Loucy (cell line): ENCODE data around the gene NES.

Source experiments
- H2AFZ ChIP-seq: fragments of 200-600 bp; sonication (generic); 2 replicates; pipeline ENCODE4 v1.6.0; 2016; ENCODE audit warnings: antibody characterized with exemption, mild to moderate bottlenecking, low read length, moderate library complexity
- H3F3A ChIP-seq: fragments of 200-600 bp; 2 replicates; pipeline ENCODE4 v1.6.0; 2016; ENCODE audit warnings: antibody characterized with exemption, low read depth, mild to moderate bottlenecking
- H3K27me3 ChIP-seq: fragments of 200-600 bp; sonication (generic); 2 replicates; pipeline ENCODE4 v1.6.1; 2014; ENCODE audit warnings: low read length, mild to moderate bottlenecking; ENCODE audit not compliant: insufficient read depth, poor library complexity, severe bottlenecking
- H3K36me3 ChIP-seq: fragments of 200-600 bp; sonication (generic); 2 replicates; pipeline ENCODE4 v1.6.1; 2016; ENCODE audit warnings: low read length; ENCODE audit not compliant: insufficient read depth
- H3K4me1 ChIP-seq: fragments of 200-600 bp; sonication (generic); 2 replicates; pipeline ENCODE4 v1.5.1; 2014; ENCODE audit warnings: low read length, mild to moderate bottlenecking; ENCODE audit not compliant: insufficient read depth, poor library complexity, severe bottlenecking
- H3K4me2 ChIP-seq: fragments of 200-600 bp; sonication (generic); 2 replicates; pipeline ENCODE4 v1.6.0; 2014; ENCODE audit warnings: antibody characterized with exemption, low read length, low read depth, mild to moderate bottlenecking; ENCODE audit not compliant: poor library complexity, severe bottlenecking
- H3K4me3 ChIP-seq: fragments of 200-600 bp; sonication (generic); 2 replicates; pipeline ENCODE4 v1.5.1; 2014; ENCODE audit warnings: low read length, mild to moderate bottlenecking, mixed read lengths; ENCODE audit not compliant: poor library complexity, severe bottlenecking
- H3K79me2 ChIP-seq: fragments of 200-600 bp; sonication (generic); 2 replicates; pipeline ENCODE4 v1.6.1; 2014; ENCODE audit warnings: low read length; ENCODE audit not compliant: insufficient read depth
- H3K9ac ChIP-seq: fragments of 200-600 bp; sonication (generic); 2 replicates; pipeline ENCODE4 v1.6.0; 2014; ENCODE audit warnings: mild to moderate bottlenecking, low read depth, low read length, moderate library complexity; ENCODE audit not compliant: poor library complexity, severe bottlenecking
- H3K9me2 ChIP-seq: fragments of 200-600 bp; sonication (generic); replicated peaks from 2 replicates; pipeline ENCODE4 v1.6.1; 2016; ENCODE audit warnings: low read depth, low read length, mixed read lengths
- H3K9me3 ChIP-seq: fragments of 200-600 bp; sonication (generic); 2 replicates; pipeline ENCODE4 v1.6.1; 2014; ENCODE audit warnings: mild to moderate bottlenecking, antibody characterized with exemption, low read length, low read depth; ENCODE audit not compliant: insufficient read depth
- H4K20me1 ChIP-seq: fragments of 200-600 bp; sonication (generic); 2 replicates; pipeline ENCODE4 v1.6.0; 2014; ENCODE audit warnings: antibody characterized with exemption, low read length, mild to moderate bottlenecking; ENCODE audit not compliant: insufficient read depth, poor library complexity, severe bottlenecking
- CTCF ChIP-seq: fragments of 200-600 bp; sonication (generic); conservative IDR thresholded peaks from 2 replicates; pipeline ENCODE4 v1.5.1; 2014; ENCODE audit warnings: mild to moderate bottlenecking, antibody characterized with exemption, low read length
- EZH2phosphoT487 ChIP-seq: fragments of 200-600 bp; IDR thresholded peaks from 2 replicates; pipeline ENCODE4 v1.6.1; 2018; ENCODE audit warnings: antibody characterized with exemption, mild to moderate bottlenecking, moderate library complexity, borderline replicate concordance

Gene NES

GRCh38 chr1:156711011-156711817 is 34.0 kb upstream of the NES start:
- Histone ChIP-seq H3K4me1 (peaks cover 8% of the 10 kb centered on the region), H3F3A (no peaks in the 10 kb centered on the region), H3K9ac (no peak overlapping the region), H3K9me3 (no peaks in the 10 kb centered on the region), H3K9me2 (no peaks in the 10 kb centered on the region), H3K4me2 (no peak overlapping the region), H2AFZ (no peak overlapping the region), H4K20me1 (no peaks in the 10 kb centered on the region), H3K27me3 (no peaks in the 10 kb centered on the region), H3K79me2 (no peaks in the 10 kb centered on the region), H3K36me3 (no peaks in the 10 kb centered on the region), H3K4me3 (no peak overlapping the region)
- TF ChIP-seq CTCF: no peak
- no peak for TF ChIP-seq EZH2phosphoT487

GRCh38 chr1:156709757-156710489 is 32.7 kb upstream of the NES start:
- peaks cover 17% of the 10 kb centered on the region for H3K4me1 ChIP-seq
- no peak overlapping the region for H3K9ac ChIP-seq

GRCh38 chr1:156709031-156709430 is 31.8 kb upstream of the NES start:
- Histone ChIP-seq H3K9me3 (no peaks in the 10 kb centered on the region), H3K4me1 (peaks cover 17% of the 10 kb centered on the region), H3K36me3 (no peaks in the 10 kb centered on the region), H3K4me3 (no peak overlapping the region), H3K4me2 (no peak overlapping the region), H3K27me3 (no peaks in the 10 kb centered on the region), H4K20me1 (no peaks in the 10 kb centered on the region), H3K9ac (no peak overlapping the region), H3F3A (no peaks in the 10 kb centered on the region), H2AFZ (no peak overlapping the region), H3K9me2 (no peaks in the 10 kb centered on the region), H3K79me2 (no peaks in the 10 kb centered on the region)
- no peak for TF ChIP-seq CTCF
- TF ChIP-seq EZH2phosphoT487: no peak

More at GRCh38 chr1:156709757-156710489, 32.7 kb upstream of the NES start:
- no peaks in the 10 kb centered on the region for H3K27me3 ChIP-seq
- TF ChIP-seq CTCF: no peak
- H3K9me2 ChIP-seq: no peaks in the 10 kb centered on the region
- no peaks in the 10 kb centered on the region for H3F3A ChIP-seq
- no peaks in the 10 kb centered on the region for H3K79me2 ChIP-seq
- no peaks in the 10 kb centered on the region for H3K36me3 ChIP-seq
- H3K9me3 ChIP-seq: no peaks in the 10 kb centered on the region
- no peak overlapping the region for H3K4me2 ChIP-seq
- no peak overlapping the region for H3K4me3 ChIP-seq
- no peaks in the 10 kb centered on the region for H4K20me1 ChIP-seq
- no peak overlapping the region for H2AFZ ChIP-seq
